ENCODE measurements around the gene GLP1R.

- TF ChIP-seq CTCF (conservative IDR thresholded peaks at IDR 0.05 in 1 of 2, IDR thresholded peaks at IDR 0.05 in 1 of 2; ENCODE audit: low read depth in 1 of 2, low read length in 2 of 2) (no peak), EZH2 (IDR thresholded peaks at IDR 0.05; ENCODE audit: low read length, missing control alignments) (no peak)
These were observed 12.0 kb downstream of the GLP1R start for GRCh38 chr6:39060467-39061160.

Data from fibroblast of lung (primary cell).